ENCODE data around the gene KCTD5.
"Not testable (repeated sequence)": the region's sequence is repeated elsewhere in the genome, so short reads cannot be mapped to it uniquely, and the experiment has no call there.

KCTD5 gene

DNA sequence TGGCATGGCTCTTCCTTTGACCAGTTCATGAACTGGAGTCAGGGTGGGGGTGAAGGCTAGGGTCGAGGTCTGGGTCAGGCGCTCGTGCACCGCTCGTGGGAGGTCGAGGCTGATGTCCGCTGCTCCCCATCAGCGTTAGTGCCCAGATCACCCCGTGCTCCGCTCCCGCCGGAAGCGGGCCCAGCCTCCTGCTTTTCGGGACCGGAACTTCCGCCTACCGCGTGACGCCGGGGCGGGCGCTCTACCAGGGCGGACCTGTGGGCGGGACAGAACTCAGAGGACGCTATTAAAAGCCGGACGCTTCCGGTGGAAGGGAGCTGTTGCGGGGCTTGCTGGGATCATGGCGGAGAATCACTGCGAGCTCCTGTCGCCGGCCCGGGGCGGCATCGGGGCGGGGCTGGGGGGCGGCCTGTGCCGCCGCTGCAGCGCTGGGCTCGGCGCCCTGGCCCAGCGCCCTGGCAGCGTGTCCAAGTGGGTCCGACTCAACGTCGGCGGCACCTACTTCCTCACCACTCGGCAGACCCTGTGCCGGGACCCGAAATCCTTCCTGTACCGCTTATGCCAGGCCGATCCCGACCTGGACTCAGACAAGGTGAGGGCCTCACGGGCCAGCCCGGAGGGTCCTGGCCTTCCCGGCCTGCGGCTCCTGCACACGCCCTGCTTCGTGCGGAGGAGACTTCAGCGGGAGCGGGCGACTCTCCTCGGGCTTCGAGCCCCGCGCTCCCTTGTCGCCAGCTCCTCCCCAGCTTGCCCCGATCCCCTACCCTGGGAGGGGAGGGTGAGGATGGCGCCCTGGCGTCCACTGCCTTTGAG lies at the start of gene KCTD5:
KCTD5 (plus strand) TSS at position 315 of the 813 bp plus-strand sequence; CDS start at position 341, 26 bp downstream.
- no peaks in the 10 kb centered on the region for H3K27me3 ChIP-seq (ENCODE audit: control insufficient read depth, insufficient read depth, low read length)
- H3K36me3 ChIP-seq (ENCODE audit: control insufficient read depth, insufficient read depth, low read length) = no peaks in the 10 kb centered on the region
- no peaks in the 10 kb centered on the region for H3K4me1 ChIP-seq (ENCODE audit: control insufficient read depth, insufficient read depth, low read length)
- peak within 1 kb of the TSS; percentile 99 for H3K4me3 ChIP-seq (ENCODE audit: low read depth, low read length)
- peak within 1 kb of the TSS; percentile 94 for H3K9ac ChIP-seq (ENCODE audit: low read depth, low read length)
- no peaks in the 10 kb centered on the region for H3K9me3 ChIP-seq (ENCODE audit: control insufficient read depth, insufficient read depth, low read length)

- not testable (repeated sequence) for H3K4me3 ChIP-seq (ENCODE audit: low read depth, low read length); H3K9ac ChIP-seq (ENCODE audit: low read depth, low read length); H3K36me3 ChIP-seq (ENCODE audit: control insufficient read depth, insufficient read depth, low read length); H3K27me3 ChIP-seq (ENCODE audit: control insufficient read depth, insufficient read depth, low read length); H3K9me3 ChIP-seq (ENCODE audit: control insufficient read depth, insufficient read depth, low read length); H3K4me1 ChIP-seq (ENCODE audit: control insufficient read depth, insufficient read depth, low read length)
Observed at GRCh38 chr16:2639071-2639721, 43.1 kb upstream of the KCTD5 start.

- not testable (repeated sequence) for H3K36me3 ChIP-seq (ENCODE audit: control insufficient read depth, insufficient read depth, low read length); H3K27me3 ChIP-seq (ENCODE audit: control insufficient read depth, insufficient read depth, low read length); H3K9me3 ChIP-seq (ENCODE audit: control insufficient read depth, insufficient read depth, low read length); H3K4me1 ChIP-seq (ENCODE audit: control insufficient read depth, insufficient read depth, low read length); H3K9ac ChIP-seq (ENCODE audit: low read depth, low read length); H3K4me3 ChIP-seq (ENCODE audit: low read depth, low read length)
Observed at GRCh38 chr16:2639722-2640072, 42.6 kb upstream of the KCTD5 start.

DNA sequence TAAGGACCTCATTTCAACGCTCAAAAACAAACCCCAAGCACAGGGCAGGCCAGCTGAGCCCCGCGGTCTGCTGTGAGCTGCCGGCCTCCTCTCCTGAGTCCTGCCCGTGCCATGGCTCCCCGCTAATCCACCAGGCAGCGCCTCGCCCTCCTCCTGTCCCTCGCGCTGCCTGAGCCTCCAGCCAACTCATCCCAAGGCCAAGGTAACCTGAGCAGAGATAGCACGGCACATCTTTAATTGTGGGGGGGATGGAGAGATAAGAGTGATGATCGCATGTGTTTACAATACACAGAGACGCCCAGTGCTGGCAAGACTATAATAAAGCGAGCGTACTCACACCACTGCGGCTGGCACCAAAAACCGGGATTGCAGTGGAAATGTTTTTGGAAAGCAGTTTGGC lies 39.8 kb upstream of the KCTD5 start:
- H3K36me3 ChIP-seq (ENCODE audit: control insufficient read depth, insufficient read depth, low read length); H3K4me3 ChIP-seq (ENCODE audit: low read depth, low read length); H3K4me1 ChIP-seq (ENCODE audit: control insufficient read depth, insufficient read depth, low read length); H3K9ac ChIP-seq (ENCODE audit: low read depth, low read length); H3K27me3 ChIP-seq (ENCODE audit: control insufficient read depth, insufficient read depth, low read length); H3K9me3 ChIP-seq (ENCODE audit: control insufficient read depth, insufficient read depth, low read length): not testable (repeated sequence)

GRCh38 chr16:2644754-2645453 lies 37.4 kb upstream of the KCTD5 start:
- not testable (repeated sequence) for H3K9ac ChIP-seq (ENCODE audit: low read depth, low read length); H3K9me3 ChIP-seq (ENCODE audit: control insufficient read depth, insufficient read depth, low read length); H3K4me1 ChIP-seq (ENCODE audit: control insufficient read depth, insufficient read depth, low read length); H3K36me3 ChIP-seq (ENCODE audit: control insufficient read depth, insufficient read depth, low read length); H3K4me3 ChIP-seq (ENCODE audit: low read depth, low read length); H3K27me3 ChIP-seq (ENCODE audit: control insufficient read depth, insufficient read depth, low read length)

- H3K9ac ChIP-seq (ENCODE audit: low read depth, low read length); H3K4me1 ChIP-seq (ENCODE audit: control insufficient read depth, insufficient read depth, low read length); H3K27me3 ChIP-seq (ENCODE audit: control insufficient read depth, insufficient read depth, low read length); H3K4me3 ChIP-seq (ENCODE audit: low read depth, low read length); H3K9me3 ChIP-seq (ENCODE audit: control insufficient read depth, insufficient read depth, low read length); H3K36me3 ChIP-seq (ENCODE audit: control insufficient read depth, insufficient read depth, low read length): not testable (repeated sequence)
Observed at GRCh38 chr16:2651268-2651871, 31.0 kb upstream of the KCTD5 start.

DNA sequence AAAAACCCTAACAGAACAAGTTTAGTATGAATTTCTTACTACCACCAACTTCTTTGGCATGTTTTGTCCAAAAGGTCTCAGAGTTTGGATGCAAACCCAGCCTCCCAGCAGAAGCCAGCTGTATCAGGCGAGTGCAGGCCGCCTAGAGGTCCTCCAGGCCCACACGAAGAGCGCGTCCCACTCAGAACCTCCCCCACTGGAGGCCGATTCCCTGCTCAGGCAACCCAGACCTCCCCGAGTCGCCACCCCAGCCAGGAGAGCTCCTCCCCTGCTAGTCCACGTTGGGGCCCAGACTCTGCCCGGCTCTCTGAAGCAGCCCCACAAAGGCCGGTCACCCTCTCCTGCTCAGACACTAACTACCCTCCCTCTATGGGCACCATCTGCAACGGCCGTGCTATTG lies 28.4 kb upstream of the KCTD5 start:
- H3K27me3 ChIP-seq (ENCODE audit: control insufficient read depth, insufficient read depth, low read length); H3K9ac ChIP-seq (ENCODE audit: low read depth, low read length); H3K9me3 ChIP-seq (ENCODE audit: control insufficient read depth, insufficient read depth, low read length); H3K4me3 ChIP-seq (ENCODE audit: low read depth, low read length); H3K36me3 ChIP-seq (ENCODE audit: control insufficient read depth, insufficient read depth, low read length); H3K4me1 ChIP-seq (ENCODE audit: control insufficient read depth, insufficient read depth, low read length): not testable (repeated sequence)

DNA sequence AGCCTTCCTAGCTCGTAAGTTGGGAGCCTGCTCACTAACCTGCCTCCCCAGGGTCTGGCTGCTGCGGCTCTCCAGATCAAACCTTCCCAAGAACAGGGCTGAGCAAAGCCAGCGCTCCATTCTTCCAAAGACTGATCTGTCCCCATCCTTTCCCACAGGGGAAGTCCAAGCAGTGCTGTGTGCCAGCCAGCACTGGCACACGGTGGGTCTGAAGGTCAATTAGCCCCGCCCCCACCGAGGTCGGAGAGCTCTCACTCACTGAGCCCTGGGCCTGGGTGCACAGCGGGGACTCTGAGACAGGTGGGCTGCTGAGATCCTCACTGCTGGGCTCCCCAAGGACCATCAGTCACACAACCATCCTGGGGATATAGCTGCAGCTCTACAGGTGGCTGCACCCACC lies 27.4 kb upstream of the KCTD5 start:
- H3K4me3 ChIP-seq (ENCODE audit: low read depth, low read length); H3K27me3 ChIP-seq (ENCODE audit: control insufficient read depth, insufficient read depth, low read length): not testable (repeated sequence)

DNA sequence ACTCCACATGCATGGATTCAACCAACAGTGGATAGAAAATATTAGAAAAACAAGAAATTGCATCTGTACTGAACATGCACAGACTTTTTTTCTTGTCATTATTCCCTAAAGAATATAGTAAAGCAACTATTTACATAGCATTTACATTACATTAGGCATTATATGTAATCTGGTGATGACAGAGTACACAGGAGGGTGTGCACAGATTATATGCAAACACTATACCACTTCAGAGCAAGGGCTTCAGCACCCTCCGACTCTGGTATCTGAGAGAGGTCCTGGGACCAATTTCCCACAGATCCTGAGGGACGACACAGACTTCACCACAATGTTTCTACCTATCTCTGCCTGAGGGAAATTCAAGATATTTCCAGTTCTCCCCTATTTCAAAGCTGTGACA lies 25.3 kb upstream of the KCTD5 start:
- Histone ChIP-seq H3K9me3 (ENCODE audit: control insufficient read depth, insufficient read depth, low read length) (no peaks in the 10 kb centered on the region), H3K4me1 (ENCODE audit: control insufficient read depth, insufficient read depth, low read length) (no peaks in the 10 kb centered on the region), H3K36me3 (ENCODE audit: control insufficient read depth, insufficient read depth, low read length) (no peaks in the 10 kb centered on the region), H3K27me3 (ENCODE audit: control insufficient read depth, insufficient read depth, low read length) (no peaks in the 10 kb centered on the region), H3K4me3 (ENCODE audit: low read depth, low read length) (no peak overlapping the region), H3K9ac (ENCODE audit: low read depth, low read length) (no peak overlapping the region)

More for the DNA sequence above, 27.4 kb upstream of the KCTD5 start:
- H3K4me1 ChIP-seq (ENCODE audit: control insufficient read depth, insufficient read depth, low read length); H3K9ac ChIP-seq (ENCODE audit: low read depth, low read length); H3K36me3 ChIP-seq (ENCODE audit: control insufficient read depth, insufficient read depth, low read length); H3K9me3 ChIP-seq (ENCODE audit: control insufficient read depth, insufficient read depth, low read length): not testable (repeated sequence)

- not testable (repeated sequence) for H3K4me1 ChIP-seq (ENCODE audit: control insufficient read depth, insufficient read depth, low read length); H3K36me3 ChIP-seq (ENCODE audit: control insufficient read depth, insufficient read depth, low read length); H3K9me3 ChIP-seq (ENCODE audit: control insufficient read depth, insufficient read depth, low read length); H3K4me3 ChIP-seq (ENCODE audit: low read depth, low read length); H3K9ac ChIP-seq (ENCODE audit: low read depth, low read length); H3K27me3 ChIP-seq (ENCODE audit: control insufficient read depth, insufficient read depth, low read length)
Observed at GRCh38 chr16:2657803-2658202, 24.5 kb upstream of the KCTD5 start.

DNA sequence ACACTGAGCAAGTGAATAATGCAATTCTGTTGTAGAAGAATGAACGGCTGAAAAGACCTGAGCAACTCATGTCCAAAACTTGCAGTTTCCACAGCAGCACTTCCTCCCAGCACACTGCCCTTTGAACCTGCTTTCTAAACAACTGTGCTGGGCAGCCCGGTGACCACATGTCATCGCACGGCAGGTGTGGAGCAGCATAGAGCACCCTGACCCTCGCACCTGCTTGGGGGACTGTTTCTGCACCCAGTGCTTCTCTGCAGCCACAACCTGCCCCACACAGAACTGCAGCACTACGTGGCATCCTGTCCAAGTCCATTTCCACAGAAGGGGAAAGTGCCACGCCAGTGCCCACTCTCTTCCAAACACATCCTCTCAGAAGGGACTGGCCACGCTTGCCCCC lies 22.8 kb upstream of the KCTD5 start:
- H3K9me3 ChIP-seq (ENCODE audit: control insufficient read depth, insufficient read depth, low read length); H3K4me1 ChIP-seq (ENCODE audit: control insufficient read depth, insufficient read depth, low read length); H3K4me3 ChIP-seq (ENCODE audit: low read depth, low read length); H3K9ac ChIP-seq (ENCODE audit: low read depth, low read length); H3K36me3 ChIP-seq (ENCODE audit: control insufficient read depth, insufficient read depth, low read length); H3K27me3 ChIP-seq (ENCODE audit: control insufficient read depth, insufficient read depth, low read length): not testable (repeated sequence)
